Adrenal gland (tissue), 5 donors: ENCODE measurements around the gene TRAK2.

Source experiments
- CTCF ChIP-seq, 6 experiments: fragments of 450-650 bp in 4 of 6; fragments of 200-600 bp in 2 of 6; sonication (generic) in 1 of 6; IDR thresholded peaks; 1 replicate in 5 of 6; 2 replicates in 1 of 6; pipeline versions ENCODE4 v1.5.1 to v1.8.0; 2016 to 2021; ENCODE audit warnings: antibody characterized with exemption in 6 of 6, mild to moderate bottlenecking in 2 of 6, moderate library complexity in 1 of 6
- POLR2A ChIP-seq, 2 donors: fragments of 450-650 bp; IDR thresholded peaks; one replicate each; pipeline ENCODE4 v1.6.1; 2017; ENCODE audit warnings: antibody characterized with exemption in 2 of 2, mild to moderate bottlenecking in 2 of 2, moderate library complexity in 1 of 2
- donor health status: DM: no; HTN: no; CAD: no.

GRCh38 chr2:201436141-201436540 is 15.1 kb downstream of the TRAK2 start:
- TF ChIP-seq POLR2A (IDR thresholded peaks at IDR 0.05) (no peak), CTCF (IDR thresholded peaks at IDR 0.05) (no peak)
